ENCODE measurements around the gene IGSF9.

Gene IGSF9

DNA sequence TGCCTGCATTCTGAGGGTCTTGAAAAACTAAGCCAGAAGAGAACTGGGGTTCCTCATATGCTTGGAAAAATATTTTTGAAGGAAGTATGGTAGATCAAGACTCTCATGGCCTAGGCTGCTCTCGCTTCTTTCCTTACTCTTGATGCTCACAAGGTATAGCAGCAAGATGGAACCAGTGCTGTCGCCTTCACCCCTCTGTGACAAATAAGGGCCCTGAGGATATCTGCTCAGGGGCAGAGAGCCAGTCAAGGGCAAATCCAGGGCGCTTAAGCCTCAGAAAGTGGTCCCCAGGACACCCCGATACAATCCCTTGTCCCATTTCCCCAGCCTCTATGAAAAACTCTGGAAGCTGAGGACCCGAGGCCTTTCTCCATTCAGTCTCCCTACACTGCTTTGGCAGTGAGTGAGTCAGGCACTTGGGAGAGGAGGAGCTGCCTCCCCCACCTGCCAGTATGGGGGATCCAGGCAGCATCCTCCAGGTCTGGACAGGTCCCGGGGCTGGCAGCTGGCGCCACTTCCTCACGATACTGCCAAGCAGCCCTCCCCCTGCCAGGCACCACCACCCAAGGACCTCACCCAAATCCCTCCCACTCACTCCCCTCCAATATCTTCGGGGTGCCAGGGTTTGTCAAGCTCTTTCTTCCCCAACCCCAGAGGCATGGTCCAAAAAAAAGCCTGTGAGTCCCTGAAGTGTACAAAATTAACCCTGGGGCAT lies 1.3 kb downstream of the IGSF9 start:
- no peak overlapping the region for H2AFZ ChIP-seq (ENCODE audit: low read length)
- no peaks in the 10 kb centered on the region for H4K20me1 ChIP-seq (ENCODE audit: insufficient read depth, low read length, poor library complexity, severe bottlenecking)
- H3K79me2 ChIP-seq (ENCODE audit: insufficient read depth, low read length), result no peaks in the 10 kb centered on the region
- H3K9ac ChIP-seq (ENCODE audit: low read depth, low read length, poor library complexity, severe bottlenecking), result no peak overlapping the region
- H3K9me2 ChIP-seq (replicated peaks; ENCODE audit: low read depth, low read length), result no peaks in the 10 kb centered on the region
- TF ChIP-seq CTCF (conservative IDR thresholded peaks at IDR 0.05; ENCODE audit: low read length) (no peak), EZH2phosphoT487 (IDR thresholded peaks at IDR 0.05; ENCODE audit: borderline replicate concordance) (no peak)
- H3K4me1 ChIP-seq (ENCODE audit: insufficient read depth, low read length, poor library complexity, severe bottlenecking), result peaks cover 6% of the 10 kb centered on the region
- no peaks in the 10 kb centered on the region for H3K36me3 ChIP-seq (ENCODE audit: insufficient read depth, low read length)
- no peaks in the 10 kb centered on the region for H3K9me3 ChIP-seq (ENCODE audit: insufficient read depth, low read depth, low read length)
- H3K27me3 ChIP-seq (ENCODE audit: insufficient read depth, low read length, poor library complexity, severe bottlenecking), result no peaks in the 10 kb centered on the region
- H3K4me2 ChIP-seq (ENCODE audit: low read depth, low read length, poor library complexity, severe bottlenecking), result peak overlapping the region; percentile 89
- H3K4me3 ChIP-seq (ENCODE audit: low read length, poor library complexity, severe bottlenecking), result no peak overlapping the region
- H3F3A ChIP-seq (ENCODE audit: low read depth), result no peaks in the 10 kb centered on the region

GRCh38 chr1:159943278-159943640 lies 2.2 kb downstream of the IGSF9 start:
- H4K20me1 ChIP-seq (ENCODE audit: insufficient read depth, low read length, poor library complexity, severe bottlenecking), result no peaks in the 10 kb centered on the region
- no peak overlapping the region for H3K9ac ChIP-seq (ENCODE audit: low read depth, low read length, poor library complexity, severe bottlenecking)
- no peaks in the 10 kb centered on the region for H3K79me2 ChIP-seq (ENCODE audit: insufficient read depth, low read length)
- no peaks in the 10 kb centered on the region for H3K9me2 ChIP-seq (replicated peaks; ENCODE audit: low read depth, low read length)
- no peaks in the 10 kb centered on the region for H3K9me3 ChIP-seq (ENCODE audit: insufficient read depth, low read depth, low read length)
- H3K4me2 ChIP-seq (ENCODE audit: low read depth, low read length, poor library complexity, severe bottlenecking), result no peak overlapping the region
- no peak overlapping the region for H3K4me3 ChIP-seq (ENCODE audit: low read length, poor library complexity, severe bottlenecking)
- TF ChIP-seq EZH2phosphoT487 (IDR thresholded peaks at IDR 0.05; ENCODE audit: borderline replicate concordance) (no peak), CTCF (conservative IDR thresholded peaks at IDR 0.05; ENCODE audit: low read length) (no peak)
- H2AFZ ChIP-seq (ENCODE audit: low read length), result no peak overlapping the region
- peaks cover 6% of the 10 kb centered on the region for H3K4me1 ChIP-seq (ENCODE audit: insufficient read depth, low read length, poor library complexity, severe bottlenecking)
- H3K36me3 ChIP-seq (ENCODE audit: insufficient read depth, low read length), result no peaks in the 10 kb centered on the region
- H3F3A ChIP-seq (ENCODE audit: low read depth), result no peaks in the 10 kb centered on the region
- no peaks in the 10 kb centered on the region for H3K27me3 ChIP-seq (ENCODE audit: insufficient read depth, low read length, poor library complexity, severe bottlenecking)

DNA sequence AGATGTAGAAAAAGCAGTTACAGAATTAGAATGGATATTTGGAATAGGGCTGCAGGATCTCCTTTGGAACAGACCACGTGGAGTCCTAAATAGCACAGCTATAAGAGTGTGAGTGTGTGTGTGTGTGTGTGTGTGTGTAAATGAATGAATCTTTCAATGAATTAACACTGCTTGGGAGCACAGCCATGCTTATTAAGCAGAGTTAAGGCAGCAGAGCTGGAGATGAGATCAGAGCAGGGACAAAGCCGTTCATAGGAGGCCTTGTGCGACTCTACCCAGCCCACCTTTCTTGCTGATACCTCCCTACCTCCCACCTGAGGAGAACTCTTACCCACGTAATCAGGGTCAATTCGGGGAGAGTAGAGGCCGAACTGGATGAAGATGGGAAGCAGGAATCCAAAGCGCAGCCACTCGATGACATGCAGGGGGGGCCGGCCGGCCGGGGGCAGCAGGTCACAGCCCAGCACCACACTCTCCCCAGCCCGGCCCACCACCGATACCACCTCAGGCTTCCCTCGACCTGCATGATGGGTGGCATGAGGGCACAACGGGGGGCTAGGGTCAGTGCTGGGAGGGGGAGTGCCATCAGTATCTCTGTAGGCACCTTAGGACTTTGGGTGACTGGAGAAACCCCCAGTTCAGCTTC lies 2.7 kb downstream of the IGSF9 start:
- Histone ChIP-seq H3K4me3 (ENCODE audit: low read length, poor library complexity, severe bottlenecking) (no peak overlapping the region), H3K4me1 (ENCODE audit: insufficient read depth, low read length, poor library complexity, severe bottlenecking) (peaks cover 6% of the 10 kb centered on the region), H2AFZ (ENCODE audit: low read length) (no peak overlapping the region)

More for the DNA sequence above, 2.7 kb downstream of the IGSF9 start:
- H4K20me1 ChIP-seq (ENCODE audit: insufficient read depth, low read length, poor library complexity, severe bottlenecking), result no peaks in the 10 kb centered on the region
- H3K79me2 ChIP-seq (ENCODE audit: insufficient read depth, low read length), result no peaks in the 10 kb centered on the region
- no peaks in the 10 kb centered on the region for H3F3A ChIP-seq (ENCODE audit: low read depth)
- H3K9me3 ChIP-seq (ENCODE audit: insufficient read depth, low read depth, low read length), result no peaks in the 10 kb centered on the region
- no peaks in the 10 kb centered on the region for H3K36me3 ChIP-seq (ENCODE audit: insufficient read depth, low read length)
- no peak for TF ChIP-seq CTCF (conservative IDR thresholded peaks at IDR 0.05; ENCODE audit: low read length)
- H3K9me2 ChIP-seq (replicated peaks; ENCODE audit: low read depth, low read length), result no peaks in the 10 kb centered on the region
- H3K4me2 ChIP-seq (ENCODE audit: low read depth, low read length, poor library complexity, severe bottlenecking), result no peak overlapping the region
- H3K9ac ChIP-seq (ENCODE audit: low read depth, low read length, poor library complexity, severe bottlenecking), result no peak overlapping the region
- no peaks in the 10 kb centered on the region for H3K27me3 ChIP-seq (ENCODE audit: insufficient read depth, low read length, poor library complexity, severe bottlenecking)
